ENCODE measurements around the gene COL24A1.

- TF ChIP-seq CTCF (conservative IDR thresholded peaks at IDR 0.05; ENCODE audit: low read depth, low read length): no peak
- no peak for TF ChIP-seq EZH2 (IDR thresholded peaks at IDR 0.05; ENCODE audit: low read length, unreplicated experiment)
These were observed 194.1 kb downstream of the COL24A1 start for GRCh38 chr1:85962457-85962856.
